H9 (cell line): ENCODE data around the gene TAAR2. TPM values are rescaled to one million over a fixed set of nuclear protein-coding genes. Genes with fewer than 3 reads are reported as not detected.

Source experiments
- DNase-seq: peaks from one replicate; pipeline ENCODE4 v3.0.0-alpha.2; 2017
- H2AFZ ChIP-seq: one replicate; pipeline ENCODE4 v1.6.1; 2013; ENCODE audit warnings: mild to moderate bottlenecking, low read length, control low read depth, moderate library complexity
- H2AK5ac ChIP-seq: 2 replicates; pipeline ENCODE4 v1.6.1; 2013; ENCODE audit warnings: low read length, control low read depth, mixed read lengths; ENCODE audit not compliant: insufficient read length
- H2BK120ac ChIP-seq: one replicate; pipeline ENCODE4 v1.6.1; 2013; ENCODE audit warnings: low read depth, mild to moderate bottlenecking, low read length, control low read depth, inconsistent platforms; ENCODE audit not compliant: poor library complexity, severe bottlenecking
- H2BK12ac ChIP-seq: 2 replicates; pipeline ENCODE4 v1.6.1; 2013; ENCODE audit warnings: low read length, control low read depth, mixed read lengths, low read depth; ENCODE audit not compliant: insufficient read length
- H2BK15ac ChIP-seq: 2 replicates; pipeline ENCODE4 v1.6.1; 2013; ENCODE audit warnings: low read depth, low read length, control low read depth
- H2BK20ac ChIP-seq: one replicate; pipeline ENCODE4 v1.6.1; 2013; ENCODE audit warnings: low read depth, mild to moderate bottlenecking, low read length, control low read depth, inconsistent platforms; ENCODE audit not compliant: poor library complexity, severe bottlenecking
- H2BK5ac ChIP-seq: 2 replicates; pipeline ENCODE4 v1.6.1; 2013; ENCODE audit warnings: low read length, control low read depth, mixed read lengths; ENCODE audit not compliant: insufficient read length
- H3K14ac ChIP-seq: 2 replicates; pipeline ENCODE4 v1.6.1; 2013; ENCODE audit warnings: low read length, control low read depth; ENCODE audit not compliant: insufficient read depth
- H3K18ac ChIP-seq: 2 replicates; pipeline ENCODE4 v1.6.1; 2013; ENCODE audit warnings: low read depth, mild to moderate bottlenecking, mixed read lengths, low read length, control low read depth; ENCODE audit not compliant: insufficient read length
- H3K23ac ChIP-seq: 2 replicates; pipeline ENCODE4 v1.6.1; 2013; ENCODE audit warnings: low read length, control low read depth, mixed read lengths, low read depth; ENCODE audit not compliant: insufficient read length
- H3K23me2 ChIP-seq: 2 replicates; pipeline ENCODE4 v1.6.1; 2013; ENCODE audit warnings: low read depth, mild to moderate bottlenecking, mixed read lengths, low read length, control low read depth; ENCODE audit not compliant: insufficient read length, poor library complexity, severe bottlenecking
- H3K27ac ChIP-seq: 2 replicates; pipeline ENCODE4 v1.5.1; 2013; ENCODE audit warnings: low read length, control low read depth, mixed read lengths, low read depth; ENCODE audit not compliant: insufficient read length
- H3K27me3 ChIP-seq: 2 replicates; pipeline ENCODE4 v1.6.1; 2013; ENCODE audit warnings: low read length, control low read depth, inconsistent platforms; ENCODE audit not compliant: insufficient read depth
- H3K4ac ChIP-seq: 2 replicates; pipeline ENCODE4 v1.6.1; 2013; ENCODE audit warnings: low read depth, mild to moderate bottlenecking, control low read depth, inconsistent platforms, low read length, moderate library complexity
- H3K4me1 ChIP-seq: 2 replicates; pipeline ENCODE4 v1.6.1; 2013; ENCODE audit warnings: low read length, control low read depth, inconsistent platforms; ENCODE audit not compliant: insufficient read depth
- H3K4me2 ChIP-seq: 2 replicates; pipeline ENCODE4 v1.6.1; 2013; ENCODE audit warnings: low read length, control low read depth, mixed read lengths; ENCODE audit not compliant: insufficient read length, insufficient read depth
- H3K56ac ChIP-seq: 2 replicates; pipeline ENCODE4 v1.6.1; 2013; ENCODE audit warnings: low read depth, mild to moderate bottlenecking, mixed read lengths, low read length, control low read depth; ENCODE audit not compliant: insufficient read length
- H3K79me1 ChIP-seq: 2 replicates; pipeline ENCODE4 v1.6.1; 2013; ENCODE audit warnings: low read depth, mild to moderate bottlenecking, moderate library complexity, low read length, control low read depth, inconsistent platforms; ENCODE audit not compliant: insufficient read depth, poor library complexity, severe bottlenecking
- H3K79me2 ChIP-seq: 2 replicates; pipeline ENCODE4 v1.6.1; 2013; ENCODE audit warnings: low read length, control low read depth, inconsistent platforms; ENCODE audit not compliant: insufficient read depth
- H3K9ac ChIP-seq: 2 replicates; pipeline ENCODE4 v1.6.1; 2013; ENCODE audit warnings: low read length, control low read depth, mixed read lengths; ENCODE audit not compliant: insufficient read length; ENCODE audit errors: extremely low read depth
- H3K9me3 ChIP-seq: one replicate; pipeline ENCODE4 v1.6.1; 2013; ENCODE audit warnings: low read depth, low read length, inconsistent platforms; ENCODE audit not compliant: control insufficient read depth
- H3T11ph ChIP-seq: one replicate; pipeline ENCODE4 v1.6.1; 2013; ENCODE audit warnings: mild to moderate bottlenecking, low read length, control low read depth, inconsistent platforms
- H4K20me1 ChIP-seq: one replicate; pipeline ENCODE4 v1.6.1; 2013; ENCODE audit not compliant: control insufficient read depth, insufficient read length, insufficient read depth
- H4K5ac ChIP-seq: 2 replicates; pipeline ENCODE4 v1.6.1; 2013; ENCODE audit warnings: low read depth, mild to moderate bottlenecking, mixed read lengths, low read length, control low read depth; ENCODE audit not compliant: insufficient read length
- H4K8ac ChIP-seq: replicated peaks from 2 replicates; pipeline ENCODE4 v1.6.1; 2013; ENCODE audit warnings: low read length, control low read depth, mixed read lengths, low read depth; ENCODE audit not compliant: insufficient read length
- H4K91ac ChIP-seq: 2 replicates; pipeline ENCODE4 v1.6.1; 2013; ENCODE audit warnings: low read depth, mild to moderate bottlenecking, moderate library complexity, mixed read lengths, low read length, control low read depth; ENCODE audit not compliant: insufficient read length
- H3K27ac Mint-ChIP-seq, 3 experiments: 2 replicates in 2 of 3; 3 replicates in 1 of 3; pipeline ENCODE4 v1.8.0; 2020 to 2021; ENCODE audit warnings: mixed read lengths in 3 of 3, mild to moderate bottlenecking in 1 of 3, moderate library complexity in 1 of 3
- H3K27me3 Mint-ChIP-seq: 2 replicates; pipeline ENCODE4 v1.8.0; 2021; ENCODE audit warnings: low read depth, mild to moderate bottlenecking, moderate library complexity, mixed read lengths
- H3K36me3 Mint-ChIP-seq, 3 experiments: 2 replicates in 2 of 3; 3 replicates in 1 of 3; pipeline ENCODE4 v1.8.0; 2020 to 2021; ENCODE audit warnings: low read depth in 3 of 3, mixed read lengths in 3 of 3; ENCODE audit not compliant: insufficient read depth in 1 of 3
- H3K4me1 Mint-ChIP-seq, 2 experiments: 2 replicates each; pipeline ENCODE4 v1.8.0; 2020; ENCODE audit warnings: mixed read lengths in 2 of 2
- H3K4me3 Mint-ChIP-seq, 2 experiments: 2 replicates in 1 of 2; 3 replicates in 1 of 2; pipeline ENCODE4 v1.8.0; 2020 to 2021; ENCODE audit warnings: mild to moderate bottlenecking in 2 of 2, mixed read lengths in 2 of 2, moderate library complexity in 1 of 2
- H3K9me3 Mint-ChIP-seq, 2 experiments: 2 replicates in 1 of 2; 3 replicates in 1 of 2; pipeline ENCODE4 v1.8.0; 2020; ENCODE audit warnings: mild to moderate bottlenecking in 2 of 2, mixed read lengths in 2 of 2, moderate library complexity in 1 of 2
- WGBS: extraction: QIAGEN DNeasy Blood & Tissue Kit; methylation state at CpG from one replicate; pipeline ENCODE4 v1.1.7; 2013; ENCODE audit warnings: missing lambda C conversion rate, low lambda C conversion rate, mixed read lengths; ENCODE audit not compliant: insufficient read length; ENCODE audit errors: extremely low coverage; 5-methylcytosine and 5-hydroxymethylcytosine counted together
- total RNA-seq: library from RNA; stranded (reverse); gene quantifications from 2 replicates; pipeline ENCODE4 v1.2.1, GENCODE V29; 2021
- TF ChIP-seq, protein P1 (sequence below): fragments of 200-600 bp; sonication (generic); conservative IDR thresholded peaks from 3 replicates; pipeline ENCODE4 v1.8.0; 2021; ENCODE audit warnings: antibody characterized with exemption, mild to moderate bottlenecking

TAAR2 gene
- total RNA-seq, 1 experiment from 2014 or later: not detected

DNA sequence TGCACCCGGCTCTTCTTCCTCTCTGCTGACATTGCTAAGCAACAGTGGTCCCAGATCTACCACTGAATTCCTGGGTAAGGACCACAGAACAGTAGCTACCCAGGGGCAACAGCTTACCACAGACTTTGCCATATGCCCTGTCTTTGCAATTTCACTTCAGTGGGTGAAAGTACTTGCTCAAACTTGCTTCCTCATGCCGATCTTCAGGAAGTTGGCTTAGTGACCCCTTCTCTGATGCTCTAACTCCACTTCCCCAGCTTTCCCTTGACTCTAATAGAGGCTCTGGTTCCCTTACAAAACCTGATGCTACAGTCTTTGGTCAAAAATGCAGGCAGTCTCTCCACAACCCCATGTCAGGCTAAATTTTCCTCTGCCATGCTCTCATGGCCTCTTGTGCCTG, 31.2 kb downstream of the TAAR2 start:
- Histone ChIP-seq H2AFZ (no peak overlapping the region), H2AK5ac (no peak overlapping the region), H4K8ac (no peak overlapping the region), H3K4me1 (no peaks in the 10 kb centered on the region), H2BK15ac (no peak overlapping the region), H2BK20ac (no peak overlapping the region), H2BK120ac (no peak overlapping the region), H3K9me3 (no peaks in the 10 kb centered on the region), H3K14ac (no peak overlapping the region), H3K23me2 (no peaks in the 10 kb centered on the region), H3T11ph (no peak overlapping the region), H3K4ac (no peak overlapping the region), H2BK5ac (no peak overlapping the region), H4K5ac (no peak overlapping the region), H3K23ac (no peak overlapping the region), H2BK12ac (no peak overlapping the region), H3K27ac (no peak overlapping the region), H3K27me3 (no peaks in the 10 kb centered on the region), H3K79me2 (no peaks in the 10 kb centered on the region), H4K91ac (no peak overlapping the region), H3K9ac (no peak overlapping the region), H3K18ac (no peak overlapping the region), H3K4me2 (no peak overlapping the region), H3K56ac (no peak overlapping the region), H3K79me1 (no peaks in the 10 kb centered on the region), H4K20me1 (no peaks in the 10 kb centered on the region)
- Mint-ChIP-seq H3K4me1 (no peaks in the 10 kb centered on the region), H3K4me3 (no peak overlapping the region), H3K27me3 (peaks cover 2% of the 10 kb centered on the region; the same call in 1 of the 2 replicates), H3K9me3 (no peaks in the 10 kb centered on the region), H3K27ac (no peak overlapping the region), H3K36me3 (no peaks in the 10 kb centered on the region)
- WGBS: no CpG with 5 or more reads among the region's 2 CpGs
- DNase-seq: no peak
- TF ChIP-seq, protein P1, sequence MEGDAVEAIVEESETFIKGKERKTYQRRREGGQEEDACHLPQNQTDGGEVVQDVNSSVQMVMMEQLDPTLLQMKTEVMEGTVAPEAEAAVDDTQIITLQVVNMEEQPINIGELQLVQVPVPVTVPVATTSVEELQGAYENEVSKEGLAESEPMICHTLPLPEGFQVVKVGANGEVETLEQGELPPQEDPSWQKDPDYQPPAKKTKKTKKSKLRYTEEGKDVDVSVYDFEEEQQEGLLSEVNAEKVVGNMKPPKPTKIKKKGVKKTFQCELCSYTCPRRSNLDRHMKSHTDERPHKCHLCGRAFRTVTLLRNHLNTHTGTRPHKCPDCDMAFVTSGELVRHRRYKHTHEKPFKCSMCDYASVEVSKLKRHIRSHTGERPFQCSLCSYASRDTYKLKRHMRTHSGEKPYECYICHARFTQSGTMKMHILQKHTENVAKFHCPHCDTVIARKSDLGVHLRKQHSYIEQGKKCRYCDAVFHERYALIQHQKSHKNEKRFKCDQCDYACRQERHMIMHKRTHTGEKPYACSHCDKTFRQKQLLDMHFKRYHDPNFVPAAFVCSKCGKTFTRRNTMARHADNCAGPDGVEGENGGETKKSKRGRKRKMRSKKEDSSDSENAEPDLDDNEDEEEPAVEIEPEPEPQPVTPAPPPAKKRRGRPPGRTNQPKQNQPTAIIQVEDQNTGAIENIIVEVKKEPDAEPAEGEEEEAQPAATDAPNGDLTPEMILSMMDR: no peak
